ENCODE data around the gene APOB.

Gene APOB

GRCh38 chr2:21002814-21003192 is 41.1 kb downstream of the APOB start:
- no peak for DNase-seq

- DNase-seq = no peak
Measured at GRCh38 chr2:21001988-21002813, 41.7 kb downstream of the APOB start.

- DNase-seq = no peak
Measured at GRCh38 chr2:21001225-21001946, 42.5 kb downstream of the APOB start.

GRCh38 chr2:20999906-21000645 is 43.8 kb downstream of the APOB start:
- no peak for DNase-seq

- no peak for DNase-seq
Measured at GRCh38 chr2:20998972-20999905, 44.6 kb downstream of the APOB start.

- DNase-seq = no peak
Measured at GRCh38 chr2:20997953-20998722, 45.7 kb downstream of the APOB start.

GRCh38 chr2:20994130-20994529 is 49.7 kb downstream of the APOB start:
- no peak for DNase-seq

GRCh38 chr2:20992201-20992711 is 51.6 kb downstream of the APOB start:
- no peak for DNase-seq

GRCh38 chr2:20990442-20991430 is 53.1 kb downstream of the APOB start:
- DNase-seq = no peak

- DNase-seq = no peak
Measured at GRCh38 chr2:20989404-20989803, 54.5 kb downstream of the APOB start.

GRCh38 chr2:20988905-20989304 is 55.0 kb downstream of the APOB start:
- no peak for DNase-seq

GRCh38 chr2:20986024-20986939 is 57.6 kb downstream of the APOB start:
- no peak for DNase-seq

GRCh38 chr2:20985062-20985461 is 58.8 kb downstream of the APOB start:
- DNase-seq = no peak

- no peak for DNase-seq
Measured at GRCh38 chr2:20984408-20984807, 59.5 kb downstream of the APOB start.

- DNase-seq = no peak
Measured at GRCh38 chr2:20983844-20984243, 60.0 kb downstream of the APOB start.

- no peak for DNase-seq
Measured at GRCh38 chr2:20982861-20983260, 61.0 kb downstream of the APOB start.

- no peak for DNase-seq
Measured at GRCh38 chr2:20977520-20978180, 66.2 kb downstream of the APOB start.

- no peak for DNase-seq
Measured at GRCh38 chr2:20976527-20976926, 67.3 kb downstream of the APOB start.

All from NCI-H1694 (cell line).